Measurements from ENCODE around the gene F2RL3. TPM values are rescaled to one million over a fixed set of nuclear protein-coding genes. Genes with fewer than 3 reads are reported as not detected.
A peak's percentile ranks its signal among the peaks of the same experiment; 100 is the strongest.

Gene F2RL3
- total and polyA plus RNA-seq, 9 of the 15 experiments (the other 6 are each of a cell fraction or from before 2014, with no cell fraction given) = 1.4 to 27.6 (median 11.9) TPM

- no peak for TF ChIP-seq SFPQ (IDR thresholded peaks at IDR 0.05; ENCODE audit: low read depth, low read length)
- no peak for TF ChIP-seq RHOXF2B (CRISPR knock-in tag; conservative IDR thresholded peaks at IDR 0.05)
- TF ChIP-seq IRF9 (tag; IDR thresholded peaks at IDR 0.05) = no peak
- peak; percentile 93; the same call in 1 of the 2 replicates for TF ChIP-seq RERE (CRISPR knock-in tag; IDR thresholded peaks at IDR 0.05; ENCODE audit: borderline replicate concordance)
- no peak for TF ChIP-seq MEF2D (tag; conservative IDR thresholded peaks at IDR 0.05; ENCODE audit: low read depth)
- TF ChIP-seq SMARCA4 (IDR thresholded peaks at IDR 0.05) = no peak
- TF ChIP-seq HNRNPH1 (optimal IDR thresholded peaks at IDR 0.05; ENCODE audit: low read depth, low read length) = no peak
- peak; percentile 98 for TF ChIP-seq ZNF592 (IDR thresholded peaks at IDR 0.05)
- no peak for TF ChIP-seq BDP1 (IDR thresholded peaks at IDR 0.05; ENCODE audit: insufficient read depth, insufficient read length)
- no peak for TF ChIP-seq FOXK2 (conservative IDR thresholded peaks at IDR 0.05 in 1 of 2, IDR thresholded peaks at IDR 0.05 in 1 of 2; ENCODE audit: low read depth in 2 of 2)
- TF ChIP-seq ZNF12 (CRISPR knock-in tag; IDR thresholded peaks at IDR 0.05) = peak; percentile 47; the same call in 1 of the 2 replicates
- peak; percentile 69; the same call in 1 of the 2 replicates for TF ChIP-seq ZNF586 (CRISPR knock-in tag; conservative IDR thresholded peaks at IDR 0.05)
- no peak for TF ChIP-seq ZNF165 (CRISPR knock-in tag; IDR thresholded peaks at IDR 0.05; ENCODE audit: borderline replicate concordance)
- no peak for TF ChIP-seq HNRNPUL1 (IDR thresholded peaks at IDR 0.05; ENCODE audit: low read length)
- TF ChIP-seq NCOA4 (IDR thresholded peaks at IDR 0.05; ENCODE audit: partially characterized antibody) = no peak
- TF ChIP-seq HDGF (IDR thresholded peaks at IDR 0.05) = no peak; the same call in 1 of the 2 replicates
Observed at GRCh38 chr19:16889883-16890460, 1.2 kb downstream of the F2RL3 start (continued).
